Activated naive CD4-positive, alpha-beta T cell treated with Interleukin-2 at 50 U/mL for 16 hours (primary cell): ENCODE measurements around the gene LEFTY1.
A peak's percentile ranks its signal among the peaks of the same experiment; 100 is the strongest.
"Not testable (repeated sequence)": the region's sequence is repeated elsewhere in the genome, so short reads cannot be mapped to it uniquely, and the experiment has no call there.

Source experiments
- DNase-seq: peaks from one replicate; pipeline ENCODE4 v3.0.0-alpha.2; 2020

Gene LEFTY1

DNA sequence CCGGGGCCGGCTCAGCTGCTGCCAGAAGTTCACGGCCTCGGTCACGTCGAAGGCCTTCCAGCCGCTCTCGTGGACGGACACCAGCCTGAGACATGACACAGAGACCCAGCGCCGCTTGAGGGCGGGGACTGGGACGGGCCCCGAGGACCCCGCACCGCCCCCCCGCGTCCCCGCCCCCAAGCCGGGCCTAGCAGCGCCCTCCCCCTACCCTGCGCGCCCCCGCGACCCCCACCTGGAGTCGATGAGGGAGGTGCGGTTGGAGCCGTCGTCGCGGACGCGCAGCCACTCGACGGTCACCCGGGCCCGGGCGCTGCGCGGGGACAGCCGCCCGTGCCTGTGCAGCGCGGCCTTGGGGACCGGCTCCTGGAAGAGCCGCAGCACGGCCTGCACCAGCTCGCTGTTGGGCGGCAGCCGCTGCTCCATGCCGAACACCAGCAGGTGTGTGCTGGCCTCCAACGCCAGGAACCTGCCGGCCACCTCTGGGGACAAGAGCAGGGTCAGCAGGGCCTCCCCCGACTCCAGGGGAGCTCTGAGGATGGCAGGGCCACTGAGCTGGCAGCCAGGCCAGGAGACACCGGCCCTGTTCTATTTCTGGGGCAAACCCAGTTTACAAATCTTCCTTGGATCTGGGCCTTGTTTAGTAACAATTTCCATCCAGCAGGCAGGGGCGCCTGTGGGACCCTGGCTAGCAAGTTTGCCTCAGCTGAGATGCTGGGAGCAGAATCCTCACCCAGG lies 1.2 kb downstream of the LEFTY1 start:
- not testable (repeated sequence) for DNase-seq

DNA sequence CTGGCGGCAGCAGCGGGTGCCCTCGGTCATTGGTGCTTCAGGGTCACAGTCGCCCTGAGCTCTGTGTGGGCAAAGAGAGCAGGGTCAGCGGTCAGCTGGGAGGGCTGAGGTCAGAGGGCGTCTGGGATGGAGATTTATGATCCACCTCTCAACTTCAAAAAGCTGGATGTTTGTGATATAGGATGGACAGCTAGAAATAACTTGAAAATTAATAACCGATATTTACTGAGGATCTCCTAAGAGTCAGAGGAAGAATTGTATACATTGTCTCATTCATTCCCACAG lies 2.0 kb downstream of the LEFTY1 start:
- no peak for DNase-seq

DNA sequence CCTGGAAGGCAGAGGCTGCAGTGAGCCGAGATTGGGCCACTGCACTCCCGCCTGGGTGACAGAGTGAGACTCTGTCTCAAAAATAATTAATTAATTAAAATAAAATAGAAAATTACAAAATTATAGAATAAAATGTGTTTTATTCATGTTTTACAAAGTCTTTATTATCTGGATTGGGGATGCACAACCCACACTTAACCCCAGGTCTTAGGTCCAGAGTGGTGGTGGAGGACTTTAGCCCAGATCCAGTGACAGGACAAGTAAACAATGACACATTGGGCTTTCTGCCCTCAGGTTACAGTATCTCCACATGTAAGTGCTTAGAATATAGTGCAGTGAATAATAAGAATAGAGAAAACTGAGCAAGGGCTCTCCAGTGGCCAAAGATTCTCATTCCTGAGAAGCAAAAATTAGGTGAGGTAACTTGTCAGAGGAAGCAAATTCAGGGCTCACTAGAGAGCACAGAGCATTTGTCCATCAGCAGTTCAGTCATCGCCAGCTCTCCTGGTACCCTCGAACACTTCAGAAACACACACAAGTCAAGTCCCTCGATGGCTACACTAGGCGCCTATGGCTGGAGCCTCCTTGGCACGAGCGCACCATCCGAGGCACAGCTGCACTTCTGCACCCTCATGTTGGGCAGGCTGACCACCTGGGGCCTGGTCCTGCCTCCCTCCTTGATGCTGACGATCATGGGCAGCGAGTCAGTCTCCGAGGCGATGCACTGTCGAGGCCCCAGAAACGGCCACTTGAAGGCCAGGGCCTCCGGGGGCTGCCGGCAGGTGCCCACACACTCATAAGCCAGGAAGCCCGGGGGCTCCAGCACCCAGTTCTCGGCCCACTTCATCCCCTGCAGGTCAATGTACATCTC lies 2.6 kb downstream of the LEFTY1 start:
- no peak for DNase-seq

GRCh38 chr1:225885336-225885735 lies 3.6 kb downstream of the LEFTY1 start:
- DNase-seq, result no peak

GRCh38 chr1:225883616-225884265 lies 5.2 kb downstream of the LEFTY1 start:
- DNase-seq, result no peak

GRCh38 chr1:225882694-225883615 lies 6.0 kb downstream of the LEFTY1 start:
- peak; percentile 48 for DNase-seq

- DNase-seq, result peak; percentile 89
Measured at GRCh38 chr1:225881959-225882693, 6.8 kb downstream of the LEFTY1 start, which contains the start of gene TMEM63A. TSS of gene TMEM63A (minus strand) at chr1:225882380. CDS start at chr1:225877580, 4,800 bp downstream.

DNA sequence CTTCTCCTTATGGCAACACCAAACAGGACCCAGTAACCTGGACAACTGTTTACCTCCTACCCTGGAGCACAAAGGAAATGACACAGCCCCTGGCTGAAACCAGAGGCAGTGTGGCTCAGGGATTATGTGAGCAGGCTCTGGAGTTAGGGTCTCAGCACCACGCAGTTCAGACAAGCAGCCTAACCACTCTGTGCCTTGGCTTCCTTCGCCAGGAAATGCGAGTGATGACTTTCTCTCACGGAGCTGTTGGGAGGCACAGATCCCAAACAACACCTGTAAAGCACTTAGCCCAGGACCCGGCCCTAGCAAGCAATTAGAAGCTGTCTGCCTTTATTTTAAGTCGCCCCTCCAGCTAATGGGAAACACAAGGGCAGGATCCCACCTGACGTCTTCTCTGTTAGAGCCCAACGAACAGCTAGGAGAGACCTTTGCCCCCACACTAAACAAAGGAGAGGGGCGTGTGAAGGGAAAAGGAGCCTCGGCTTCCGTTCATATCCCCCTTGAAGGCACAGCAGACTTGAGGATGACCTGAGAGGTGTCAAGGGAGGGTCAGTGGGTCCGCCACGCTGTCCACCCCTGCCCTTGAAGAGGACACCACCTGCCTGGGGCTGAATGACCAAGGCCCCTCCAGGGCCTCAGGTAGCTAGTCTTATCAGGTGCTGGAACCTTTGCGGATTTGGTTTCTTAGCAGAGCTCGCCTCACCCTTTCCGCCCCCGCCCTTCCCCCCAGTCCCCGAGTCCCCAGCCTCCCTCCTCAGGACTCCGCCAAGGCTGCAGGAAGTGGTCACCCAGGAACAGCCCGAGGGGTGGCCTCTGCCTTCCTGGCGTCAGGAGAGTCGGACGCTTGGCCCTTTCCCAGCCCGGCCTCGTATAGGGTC lies 7.6 kb downstream of the LEFTY1 start:
- DNase-seq, result peak; percentile 45

DNA sequence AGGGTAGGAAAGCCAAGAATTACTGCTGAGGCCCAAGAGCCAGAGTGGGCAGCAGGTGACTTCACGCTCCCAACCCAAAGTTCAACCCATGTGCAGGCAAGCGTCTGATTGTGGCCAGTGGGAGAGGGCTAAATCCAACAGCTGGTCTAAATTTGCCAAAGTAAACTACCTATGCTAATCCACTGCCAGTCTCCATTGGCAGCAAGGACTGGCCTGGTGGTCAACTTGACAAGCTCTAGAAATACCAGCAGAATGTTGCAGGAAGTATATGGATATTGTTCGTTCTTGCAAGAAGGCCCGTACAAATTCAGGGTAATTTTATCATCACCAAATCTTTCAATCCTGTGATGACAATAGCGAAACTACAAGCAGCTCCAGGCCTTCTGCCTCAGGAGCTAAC lies 8.3 kb downstream of the LEFTY1 start:
- no peak for DNase-seq

DNA sequence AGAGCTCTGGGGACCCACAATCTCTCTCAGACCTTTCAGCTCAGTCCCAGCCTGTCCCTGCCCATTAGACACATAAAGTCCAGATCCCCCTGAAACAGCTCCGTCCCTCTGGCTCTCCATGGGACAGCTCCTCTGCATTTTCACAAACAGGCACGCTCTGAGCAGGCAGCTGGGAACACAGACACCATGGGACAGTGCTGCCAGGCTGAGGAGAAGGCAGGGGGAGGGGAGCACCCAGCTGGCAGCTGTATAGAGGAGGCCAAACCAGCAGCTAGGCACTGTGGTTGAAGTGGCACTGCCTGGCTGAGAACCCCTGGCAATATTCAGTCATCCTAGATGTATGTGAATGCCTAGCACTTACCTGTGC lies 8.7 kb downstream of the LEFTY1 start:
- no peak for DNase-seq

- peak; percentile 31 for DNase-seq
Measured at GRCh38 chr1:225879521-225880221, 9.3 kb downstream of the LEFTY1 start.

GRCh38 chr1:225878282-225878681 lies 10.7 kb downstream of the LEFTY1 start:
- no peak for DNase-seq

- peak; percentile 19 for DNase-seq
Measured at GRCh38 chr1:225877580-225877979, 11.4 kb downstream of the LEFTY1 start.

GRCh38 chr1:225876900-225877510 lies 11.9 kb downstream of the LEFTY1 start:
- no peak for DNase-seq

GRCh38 chr1:225875044-225875815 lies 13.7 kb downstream of the LEFTY1 start:
- DNase-seq, result no peak

GRCh38 chr1:225874431-225874830 lies 14.5 kb downstream of the LEFTY1 start:
- DNase-seq, result no peak

GRCh38 chr1:225873281-225873850 lies 15.6 kb downstream of the LEFTY1 start:
- DNase-seq, result no peak

DNA sequence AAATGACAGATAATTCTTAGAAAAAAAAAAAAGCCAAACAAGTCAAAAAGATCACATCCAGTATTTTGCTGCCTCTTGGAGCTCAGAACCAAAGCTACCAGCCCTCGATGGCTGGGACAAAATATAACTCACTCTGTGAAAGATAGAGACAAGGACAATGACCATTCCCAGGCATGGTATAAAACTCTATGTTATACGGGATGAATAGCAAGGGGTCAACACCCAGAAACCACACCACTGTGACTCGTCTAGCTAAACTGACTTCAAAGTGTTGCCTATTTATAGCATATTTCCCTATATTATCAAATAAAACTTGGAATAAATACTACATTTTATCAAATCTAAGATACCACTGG lies 16.9 kb downstream of the LEFTY1 start:
- no peak for DNase-seq
